GM23338 (cell line): Measurements from ENCODE around the gene INHBB.

Experiments used
- CREB1 ChIP-seq: fragments of 250-450 bp; sonication (Bioruptor Pico); IDR thresholded peaks from 2 replicates; pipeline ENCODE4 v1.5.0; 2020; ENCODE audit warnings: low read depth, mild to moderate bottlenecking, moderate library complexity
- CTCF ChIP-seq, 2 experiments: fragments of 200-600 bp in 1 of 2; sonication (generic) in 1 of 2; conservative IDR thresholded peaks; 2 replicates each; pipeline versions ENCODE4 v1.5.1 to v1.6.1; 2016 to 2017; ENCODE audit warnings: antibody characterized with exemption in 2 of 2, low read depth in 2 of 2, mild to moderate bottlenecking in 2 of 2, moderate library complexity in 1 of 2
- EZH2 ChIP-seq: fragments of 200-600 bp; sonication (generic); IDR thresholded peaks from one replicate; pipeline ENCODE4 v1.8.0; 2017; ENCODE audit warnings: antibody characterized with exemption, mild to moderate bottlenecking, low read depth; ENCODE audit not compliant: unreplicated experiment
- EZH2phosphoT487 ChIP-seq: fragments of 200-600 bp; sonication (generic); IDR thresholded peaks from one replicate; pipeline ENCODE4 v1.8.1; 2018; ENCODE audit warnings: antibody characterized with exemption; ENCODE audit not compliant: unreplicated experiment
- JUNB ChIP-seq: IDR thresholded peaks from one replicate; pipeline ENCODE4 v1.6.1; 2016; ENCODE audit warnings: antibody characterized with exemption; ENCODE audit not compliant: unreplicated experiment
- NANOG ChIP-seq: IDR thresholded peaks from 2 replicates; pipeline ENCODE4 v1.6.1; 2016; ENCODE audit warnings: antibody characterized with exemption, borderline replicate concordance
- POLR2AphosphoS5 ChIP-seq: IDR thresholded peaks from 2 replicates; pipeline ENCODE4 v1.6.1; 2016; ENCODE audit warnings: antibody characterized with exemption, low read depth
- REST ChIP-seq: IDR thresholded peaks from one replicate; pipeline ENCODE4 v1.6.1; 2018; ENCODE audit warnings: antibody characterized with exemption; ENCODE audit not compliant: unreplicated experiment

GRCh38 chr2:120358734-120359465 lies 13.0 kb downstream of the INHBB start:
- TF ChIP-seq CTCF (conservative IDR thresholded peaks at IDR 0.05; ENCODE audit: low read depth in 2 of 2) (no peak), EZH2phosphoT487 (no peak), POLR2AphosphoS5 (no peak), JUNB (no peak), EZH2 (no peak), REST (no peak), NANOG (no peak), CREB1 (CRISPR knock-in tag) (no peak)
